Measurements from ENCODE around the gene EPS8L3. TPM values are rescaled to one million over a fixed set of nuclear protein-coding genes. Genes with fewer than 3 reads are reported as not detected.
"Not testable (repeated sequence)": the region's sequence is repeated elsewhere in the genome, so short reads cannot be mapped to it uniquely, and the experiment has no call there.

EPS8L3 gene
- polyA plus RNA-seq, 1 donor from 2014 or later: not detected

GRCh38 chr1:109749221-109749620 lies 14.5 kb downstream of the EPS8L3 start:
- Histone ChIP-seq H2AFZ (ENCODE audit: low read depth, low read length) (no peak overlapping the region), H3K27ac (ENCODE audit: low read length) (no peak overlapping the region), H3F3A (ENCODE audit: insufficient read depth, low read length, poor library complexity, severe bottlenecking) (no peaks in the 10 kb centered on the region), H3K79me2 (replicated peaks; ENCODE audit: insufficient read depth, low read length) (no peaks in the 10 kb centered on the region), H3K36me3 (ENCODE audit: insufficient read depth, low read length) (no peaks in the 10 kb centered on the region), H3K9ac (ENCODE audit: low read length) (no peak overlapping the region), H3K4me2 (ENCODE audit: low read length) (no peak overlapping the region), H3K9me2 (ENCODE audit: insufficient read depth, low read length) (no peaks in the 10 kb centered on the region), H4K20me1 (ENCODE audit: insufficient read depth) (no peaks in the 10 kb centered on the region), H3K9me3 (ENCODE audit: low read length) (no peaks in the 10 kb centered on the region), H3K27me3 (ENCODE audit: insufficient read depth, low read depth, low read length) (no peaks in the 10 kb centered on the region), H3K4me3 (ENCODE audit: low read length) (no peak overlapping the region)
- TF ChIP-seq, protein P1, sequence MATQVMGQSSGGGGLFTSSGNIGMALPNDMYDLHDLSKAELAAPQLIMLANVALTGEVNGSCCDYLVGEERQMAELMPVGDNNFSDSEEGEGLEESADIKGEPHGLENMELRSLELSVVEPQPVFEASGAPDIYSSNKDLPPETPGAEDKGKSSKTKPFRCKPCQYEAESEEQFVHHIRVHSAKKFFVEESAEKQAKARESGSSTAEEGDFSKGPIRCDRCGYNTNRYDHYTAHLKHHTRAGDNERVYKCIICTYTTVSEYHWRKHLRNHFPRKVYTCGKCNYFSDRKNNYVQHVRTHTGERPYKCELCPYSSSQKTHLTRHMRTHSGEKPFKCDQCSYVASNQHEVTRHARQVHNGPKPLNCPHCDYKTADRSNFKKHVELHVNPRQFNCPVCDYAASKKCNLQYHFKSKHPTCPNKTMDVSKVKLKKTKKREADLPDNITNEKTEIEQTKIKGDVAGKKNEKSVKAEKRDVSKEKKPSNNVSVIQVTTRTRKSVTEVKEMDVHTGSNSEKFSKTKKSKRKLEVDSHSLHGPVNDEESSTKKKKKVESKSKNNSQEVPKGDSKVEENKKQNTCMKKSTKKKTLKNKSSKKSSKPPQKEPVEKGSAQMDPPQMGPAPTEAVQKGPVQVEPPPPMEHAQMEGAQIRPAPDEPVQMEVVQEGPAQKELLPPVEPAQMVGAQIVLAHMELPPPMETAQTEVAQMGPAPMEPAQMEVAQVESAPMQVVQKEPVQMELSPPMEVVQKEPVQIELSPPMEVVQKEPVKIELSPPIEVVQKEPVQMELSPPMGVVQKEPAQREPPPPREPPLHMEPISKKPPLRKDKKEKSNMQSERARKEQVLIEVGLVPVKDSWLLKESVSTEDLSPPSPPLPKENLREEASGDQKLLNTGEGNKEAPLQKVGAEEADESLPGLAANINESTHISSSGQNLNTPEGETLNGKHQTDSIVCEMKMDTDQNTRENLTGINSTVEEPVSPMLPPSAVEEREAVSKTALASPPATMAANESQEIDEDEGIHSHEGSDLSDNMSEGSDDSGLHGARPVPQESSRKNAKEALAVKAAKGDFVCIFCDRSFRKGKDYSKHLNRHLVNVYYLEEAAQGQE (IDR thresholded peaks at IDR 0.05; ENCODE audit: borderline replicate concordance): no peak
- TF ChIP-seq RAD21 (conservative IDR thresholded peaks at IDR 0.05) (no peak), MXI1 (conservative IDR thresholded peaks at IDR 0.05; ENCODE audit: poor library complexity, severe bottlenecking) (no peak), TAF1 (IDR thresholded peaks at IDR 0.05; ENCODE audit: low read depth) (no peak), POLR2AphosphoS5 (IDR thresholded peaks at IDR 0.05) (no peak), SMC3 (conservative IDR thresholded peaks at IDR 0.05; ENCODE audit: poor library complexity) (no peak)
- TF ChIP-seq, protein P2, sequence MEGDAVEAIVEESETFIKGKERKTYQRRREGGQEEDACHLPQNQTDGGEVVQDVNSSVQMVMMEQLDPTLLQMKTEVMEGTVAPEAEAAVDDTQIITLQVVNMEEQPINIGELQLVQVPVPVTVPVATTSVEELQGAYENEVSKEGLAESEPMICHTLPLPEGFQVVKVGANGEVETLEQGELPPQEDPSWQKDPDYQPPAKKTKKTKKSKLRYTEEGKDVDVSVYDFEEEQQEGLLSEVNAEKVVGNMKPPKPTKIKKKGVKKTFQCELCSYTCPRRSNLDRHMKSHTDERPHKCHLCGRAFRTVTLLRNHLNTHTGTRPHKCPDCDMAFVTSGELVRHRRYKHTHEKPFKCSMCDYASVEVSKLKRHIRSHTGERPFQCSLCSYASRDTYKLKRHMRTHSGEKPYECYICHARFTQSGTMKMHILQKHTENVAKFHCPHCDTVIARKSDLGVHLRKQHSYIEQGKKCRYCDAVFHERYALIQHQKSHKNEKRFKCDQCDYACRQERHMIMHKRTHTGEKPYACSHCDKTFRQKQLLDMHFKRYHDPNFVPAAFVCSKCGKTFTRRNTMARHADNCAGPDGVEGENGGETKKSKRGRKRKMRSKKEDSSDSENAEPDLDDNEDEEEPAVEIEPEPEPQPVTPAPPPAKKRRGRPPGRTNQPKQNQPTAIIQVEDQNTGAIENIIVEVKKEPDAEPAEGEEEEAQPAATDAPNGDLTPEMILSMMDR (IDR thresholded peaks at IDR 0.05; ENCODE audit: poor library complexity, severe bottlenecking): no peak

- not testable (repeated sequence) for H2AFZ ChIP-seq (ENCODE audit: low read depth, low read length); H3K36me3 ChIP-seq (ENCODE audit: insufficient read depth, low read length); H3K27me3 ChIP-seq (ENCODE audit: insufficient read depth, low read depth, low read length); H3K4me2 ChIP-seq (ENCODE audit: low read length); H3K9me2 ChIP-seq (ENCODE audit: insufficient read depth, low read length); H3K9me3 ChIP-seq (ENCODE audit: low read length); H4K20me1 ChIP-seq (ENCODE audit: insufficient read depth); H3F3A ChIP-seq (ENCODE audit: insufficient read depth, low read length, poor library complexity, severe bottlenecking); H3K4me3 ChIP-seq (ENCODE audit: low read length); H3K27ac ChIP-seq (ENCODE audit: low read length); H3K9ac ChIP-seq (ENCODE audit: low read length); H3K79me2 ChIP-seq (replicated peaks; ENCODE audit: insufficient read depth, low read length)
These were observed 15.4 kb downstream of the EPS8L3 start for GRCh38 chr1:109748311-109748710.

GRCh38 chr1:109740615-109741373 lies 22.9 kb downstream of the EPS8L3 start, which contains the start of gene GSTM3:
TSS of gene GSTM3 (minus strand) at chr1:109741038. CDS start at chr1:109740287, 751 bp downstream.
- Histone ChIP-seq H3K9me2 (ENCODE audit: insufficient read depth, low read length) (no peaks in the 10 kb centered on the region), H4K20me1 (ENCODE audit: insufficient read depth) (no peaks in the 10 kb centered on the region), H3K27me3 (ENCODE audit: insufficient read depth, low read depth, low read length) (no peaks in the 10 kb centered on the region), H3F3A (ENCODE audit: insufficient read depth, low read length, poor library complexity, severe bottlenecking) (no peaks in the 10 kb centered on the region), H3K27ac (ENCODE audit: low read length) (peak within 1 kb of the TSS; percentile 90), H3K4me3 (ENCODE audit: low read length) (peak within 1 kb of the TSS; percentile 98), H3K9ac (ENCODE audit: low read length) (peak within 1 kb of the TSS; percentile 89), H2AFZ (ENCODE audit: low read depth, low read length) (peak within 1 kb of the TSS; percentile 75), H3K9me3 (ENCODE audit: low read length) (no peaks in the 10 kb centered on the region), H3K79me2 (replicated peaks; ENCODE audit: insufficient read depth, low read length) (no peaks in the 10 kb centered on the region), H3K4me2 (ENCODE audit: low read length) (peak within 1 kb of the TSS; percentile 56), H3K36me3 (ENCODE audit: insufficient read depth, low read length) (peaks cover 16% of the 10 kb centered on the region)
- no peak for TF ChIP-seq EZH2 (IDR thresholded peaks at IDR 0.05; ENCODE audit: borderline replicate concordance, insufficient read depth, low read length, poor library complexity, severe bottlenecking)
- TF ChIP-seq, protein P2 (IDR thresholded peaks at IDR 0.05; ENCODE audit: poor library complexity, severe bottlenecking): peak; percentile 24

All from neural cell (in vitro differentiated cells).